ENCODE measurements around the gene DNAAF1. TPM values are rescaled to one million over a fixed set of nuclear protein-coding genes. Genes with fewer than 3 reads are reported as not detected.

Gene DNAAF1
- total RNA-seq, 1 experiment from 2014 or later: not detected

GRCh38 chr16:84183572-84183875, 38.4 kb downstream of the DNAAF1 start:
- CTCF ChIA-PET: no interaction called here

GRCh38 chr16:84183911-84184591, 38.9 kb downstream of the DNAAF1 start:
- no peak for DNase-seq (ENCODE audit: low spot score)
- intact Hi-C loops (cut with micrococcal nuclease; ENCODE audit: unreplicated experiment): no loop called here
- CTCF ChIA-PET: interaction anchor here (0.6 kb wide), 1 partner anchor 24 kb away, joined by 4 read pairs; no protein-coding TSS in a partner anchor
- H3K4me3 ChIP-seq (ENCODE audit: low read depth, low read length, poor library complexity, severe bottlenecking): no peak overlapping the region
- peaks cover 4% of the 10 kb centered on the region for H3K4me1 ChIP-seq (ENCODE audit: insufficient read depth, low read length, poor library complexity, severe bottlenecking)
- peaks cover 14% of the 10 kb centered on the region for H3K36me3 ChIP-seq (ENCODE audit: insufficient read depth, low read length, poor library complexity, severe bottlenecking)
- H3K27ac ChIP-seq (ENCODE audit: low read depth, low read length, poor library complexity, severe bottlenecking): no peak overlapping the region
- H3K9me3 ChIP-seq (ENCODE audit: low read depth, low read length, poor library complexity, severe bottlenecking): no peaks in the 10 kb centered on the region
- POLR2A ChIA-PET (ENCODE audit: low non-redundant PET): no interaction called here
- TF ChIP-seq EZH2 (IDR thresholded peaks at IDR 0.05; ENCODE audit: borderline replicate concordance, low read depth, low read length, poor library complexity, severe bottlenecking) (no peak), CTCF (conservative IDR thresholded peaks at IDR 0.05; ENCODE audit: low read depth, low read length) (no peak; the same call in 1 of the 2 replicates)
- no TSS peak for BruUV-seq (replicated peaks)
- H3K27me3 ChIP-seq (replicated peaks; ENCODE audit: insufficient read depth, low read depth, low read length, poor library complexity): no peaks in the 10 kb centered on the region

More at GRCh38 chr16:84183572-84183875, 38.4 kb downstream of the DNAAF1 start:
- POLR2A ChIA-PET (ENCODE audit: low non-redundant PET): no interaction called here
- Histone ChIP-seq H3K27me3 (replicated peaks; ENCODE audit: insufficient read depth, low read depth, low read length, poor library complexity) (no peaks in the 10 kb centered on the region), H3K4me1 (ENCODE audit: insufficient read depth, low read length, poor library complexity, severe bottlenecking) (peaks cover 4% of the 10 kb centered on the region), H3K9me3 (ENCODE audit: low read depth, low read length, poor library complexity, severe bottlenecking) (no peaks in the 10 kb centered on the region), H3K4me3 (ENCODE audit: low read depth, low read length, poor library complexity, severe bottlenecking) (no peak overlapping the region), H3K36me3 (ENCODE audit: insufficient read depth, low read length, poor library complexity, severe bottlenecking) (peaks cover 14% of the 10 kb centered on the region), H3K27ac (ENCODE audit: low read depth, low read length, poor library complexity, severe bottlenecking) (no peak overlapping the region)
- intact Hi-C loops (cut with micrococcal nuclease; ENCODE audit: unreplicated experiment): no loop called here
- no TSS peak for BruUV-seq (replicated peaks)
- DNase-seq (ENCODE audit: low spot score): no peak
- TF ChIP-seq EZH2 (IDR thresholded peaks at IDR 0.05; ENCODE audit: borderline replicate concordance, low read depth, low read length, poor library complexity, severe bottlenecking) (no peak), CTCF (conservative IDR thresholded peaks at IDR 0.05; ENCODE audit: low read depth, low read length) (no peak)

GRCh38 chr16:84184775-84185174, 39.7 kb downstream of the DNAAF1 start:
- ChIA-PET POLR2A (ENCODE audit: low non-redundant PET) (no interaction called here), CTCF (no interaction called here)
- TF ChIP-seq CTCF (conservative IDR thresholded peaks at IDR 0.05; ENCODE audit: low read depth, low read length) (no peak), EZH2 (IDR thresholded peaks at IDR 0.05; ENCODE audit: borderline replicate concordance, low read depth, low read length, poor library complexity, severe bottlenecking) (no peak)
- Histone ChIP-seq H3K27me3 (replicated peaks; ENCODE audit: insufficient read depth, low read depth, low read length, poor library complexity) (no peaks in the 10 kb centered on the region), H3K27ac (ENCODE audit: low read depth, low read length, poor library complexity, severe bottlenecking) (no peak overlapping the region), H3K4me3 (ENCODE audit: low read depth, low read length, poor library complexity, severe bottlenecking) (no peak overlapping the region), H3K36me3 (ENCODE audit: insufficient read depth, low read length, poor library complexity, severe bottlenecking) (peaks cover 8% of the 10 kb centered on the region), H3K9me3 (ENCODE audit: low read depth, low read length, poor library complexity, severe bottlenecking) (no peaks in the 10 kb centered on the region), H3K4me1 (ENCODE audit: insufficient read depth, low read length, poor library complexity, severe bottlenecking) (peaks cover 4% of the 10 kb centered on the region)
- intact Hi-C loops (cut with micrococcal nuclease; ENCODE audit: unreplicated experiment): no loop called here
- no peak for DNase-seq (ENCODE audit: low spot score)
- BruUV-seq (replicated peaks): no TSS peak
